B cell (primary cell): Measurements from ENCODE around the gene PFDN1.

ENCODE experiments used
- CTCF ChIP-seq: fragments of 200-600 bp; IDR thresholded peaks from one replicate; pipeline ENCODE4 v1.8.0; 2022; ENCODE audit warnings: antibody characterized with exemption, mild to moderate bottlenecking
- EZH2 ChIP-seq: IDR thresholded peaks from 2 replicates; pipeline ENCODE4 v1.6.1; 2012; ENCODE audit warnings: borderline replicate concordance, low read depth, mild to moderate bottlenecking, moderate library complexity, low read length; ENCODE audit not compliant: insufficient read depth, poor library complexity, severe bottlenecking

- no peak for TF ChIP-seq CTCF
- TF ChIP-seq EZH2 = no peak
Measured at GRCh38 chr5:140342896-140343295, 40.0 kb upstream of the PFDN1 start.
